Body of pancreas (tissue), 4 donors: ENCODE results near the gene ZNF320.
"Not testable (repeated sequence)": the region's sequence is repeated elsewhere in the genome, so short reads cannot be mapped to it uniquely, and the experiment has no call there.

Experiments used
- CTCF ChIP-seq, 7 experiments: fragments of 450-650 bp in 4 of 7; fragments of 200-600 bp in 3 of 7; sonication (generic) in 3 of 7; IDR thresholded peaks; one replicate each; pipeline ENCODE4 v1.5.1; 2016 to 2019; ENCODE audit warnings: antibody characterized with exemption in 7 of 7
- POLR2A ChIP-seq, 3 donors: fragments of 450-650 bp; IDR thresholded peaks; one replicate each; pipeline ENCODE4 v1.6.1; 2016; ENCODE audit warnings: antibody characterized with exemption in 3 of 3, mild to moderate bottlenecking in 2 of 3

- not testable (repeated sequence) for TF ChIP-seq CTCF, POLR2A (IDR thresholded peaks at IDR 0.05)
Observed at GRCh38 chr19:52924641-52925040, 27.2 kb upstream of the ZNF320 start.
